GOT3 (cell line): Measurements from ENCODE around the gene NEDD4.
"Not testable (repeated sequence)": the region's sequence is repeated elsewhere in the genome, so short reads cannot be mapped to it uniquely, and the experiment has no call there.

ENCODE experiments used
- DNase-seq: peaks from one replicate; lab custom pipeline; 2025; ENCODE audit warnings: mixed read lengths; lab: John Stamatoyannopoulos, UW

NEDD4 gene

GRCh38 chr15:55824857-55825613 lies 168.4 kb downstream of the NEDD4 start:
- DNase-seq = no peak

- no peak for DNase-seq
Observed at GRCh38 chr15:55823699-55824340, 169.6 kb downstream of the NEDD4 start.

- DNase-seq = no peak
Observed at GRCh38 chr15:55823191-55823670, 170.2 kb downstream of the NEDD4 start.

- DNase-seq = not testable (repeated sequence)
Observed at GRCh38 chr15:55821740-55822139, 171.7 kb downstream of the NEDD4 start.

GRCh38 chr15:55820043-55820442 lies 173.4 kb downstream of the NEDD4 start:
- no peak for DNase-seq

GRCh38 chr15:55819397-55820034 lies 173.9 kb downstream of the NEDD4 start:
- no peak for DNase-seq

- no peak for DNase-seq
Observed at GRCh38 chr15:55816017-55816416, 177.4 kb downstream of the NEDD4 start.

- DNase-seq = no peak
Observed at GRCh38 chr15:55802600-55803376, 190.6 kb downstream of the NEDD4 start.

GRCh38 chr15:55800216-55800615 lies 193.2 kb downstream of the NEDD4 start:
- no peak for DNase-seq

- DNase-seq = no peak
Observed at GRCh38 chr15:55799291-55800212, 193.9 kb downstream of the NEDD4 start.

GRCh38 chr15:55796321-55796965 lies 197.0 kb downstream of the NEDD4 start:
- DNase-seq = no peak

GRCh38 chr15:55795031-55795430 lies 198.4 kb downstream of the NEDD4 start:
- no peak for DNase-seq

- no peak for DNase-seq
Observed at GRCh38 chr15:55791551-55792400, 201.6 kb downstream of the NEDD4 start.

GRCh38 chr15:55789066-55789660 lies 204.2 kb downstream of the NEDD4 start:
- DNase-seq = no peak

GRCh38 chr15:55786341-55786740 lies 207.1 kb downstream of the NEDD4 start:
- no peak for DNase-seq

- DNase-seq = not testable (repeated sequence)
Observed at GRCh38 chr15:55785593-55785992, 207.8 kb downstream of the NEDD4 start.

GRCh38 chr15:55784286-55784685 lies 209.1 kb downstream of the NEDD4 start:
- DNase-seq = no peak

- DNase-seq = no peak
Observed at GRCh38 chr15:55782901-55783300, 210.5 kb downstream of the NEDD4 start.

- no peak for DNase-seq
Observed at GRCh38 chr15:55780292-55780691, 213.1 kb downstream of the NEDD4 start.
